Epithelial cell of esophagus (primary cell): ENCODE data around the gene RPL36AL.

Source experiments
- DNase-seq: peaks from one replicate; pipeline ENCODE4 v3.0.0; 2010; ENCODE audit warnings: low read depth
- H3K4me3 ChIP-seq: 2 replicates; pipeline ENCODE4 v1.5.1; 2011; ENCODE audit warnings: mild to moderate bottlenecking, low read length, control low read depth
- CTCF ChIP-seq: IDR thresholded peaks from 2 replicates; pipeline ENCODE4 v1.5.1; 2011; ENCODE audit warnings: low read depth, mild to moderate bottlenecking, low read length, control low read depth, inconsistent platforms; ENCODE audit not compliant: insufficient read depth; ENCODE audit errors: missing control alignments

The RPL36AL gene

DNA sequence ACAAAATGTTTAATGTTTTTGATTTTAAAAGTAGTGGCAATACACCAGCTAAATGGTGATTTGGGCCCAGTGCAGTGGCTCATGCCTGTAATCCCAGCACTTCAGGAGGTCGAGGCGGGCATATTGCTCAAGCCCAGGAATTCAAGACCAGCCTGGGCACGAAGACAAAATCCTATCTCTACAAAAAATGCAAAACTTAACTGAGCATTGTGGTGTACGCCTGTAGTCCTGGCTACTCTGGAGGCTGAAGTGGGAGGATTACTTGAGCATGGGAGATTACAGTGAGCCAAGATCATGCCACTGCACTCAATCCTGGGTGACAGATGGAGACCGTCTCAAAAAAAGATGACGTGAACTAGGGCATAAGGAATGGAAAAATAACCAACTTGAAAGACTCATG, 4.7 kb downstream of the RPL36AL start:
- peak; percentile 73 for DNase-seq
- no peak for TF ChIP-seq CTCF
- H3K4me3 ChIP-seq: no peak overlapping the region

- no peak for TF ChIP-seq CTCF
- no peak for DNase-seq
- no peak overlapping the region for H3K4me3 ChIP-seq
These were observed 6.2 kb downstream of the RPL36AL start for GRCh38 chr14:49614196-49614595.

DNA sequence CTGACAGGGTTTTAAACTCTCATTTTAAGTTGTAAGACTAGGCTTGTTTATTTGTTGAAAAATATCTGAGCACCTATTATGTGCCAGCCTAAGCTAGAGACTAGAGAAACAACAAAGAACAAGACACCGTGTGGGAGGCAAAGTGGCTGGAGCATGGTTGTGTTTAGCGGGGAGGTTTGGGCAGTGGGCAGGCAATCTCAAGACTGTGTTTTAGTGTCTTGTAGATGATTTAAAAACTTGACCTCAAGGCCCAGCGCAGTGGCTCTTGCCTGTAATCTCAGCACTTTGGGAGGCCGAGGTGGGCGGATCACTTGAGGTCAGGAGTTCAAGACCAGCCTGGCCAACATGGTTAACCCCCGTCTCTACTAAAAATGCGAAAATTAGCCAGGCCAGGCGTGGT, 7.8 kb downstream of the RPL36AL start:
- H3K4me3 ChIP-seq: no peak overlapping the region
- DNase-seq: no peak
- no peak for TF ChIP-seq CTCF

DNA sequence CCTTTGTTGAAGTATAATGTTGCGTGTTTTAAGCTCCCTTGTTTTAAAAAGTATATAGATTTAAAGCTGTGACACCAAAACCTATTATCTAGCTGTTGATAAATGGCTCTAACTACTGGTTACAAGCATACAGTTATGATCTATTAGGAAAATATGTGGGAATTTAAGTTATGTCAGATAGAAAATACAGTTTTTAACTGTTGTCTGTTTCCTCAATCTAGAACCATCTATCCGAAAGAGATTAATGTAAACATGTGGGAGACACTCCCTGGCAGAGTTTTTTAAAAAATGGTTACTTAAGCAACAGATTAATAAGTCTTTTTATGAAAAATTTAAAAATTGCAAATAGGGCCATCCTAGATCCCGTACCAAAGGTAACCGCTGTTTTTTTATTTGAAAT, 8.2 kb downstream of the RPL36AL start:
- TF ChIP-seq CTCF: no peak
- no peak for DNase-seq
- no peak overlapping the region for H3K4me3 ChIP-seq

- TF ChIP-seq CTCF: no peak
These were observed 12.8 kb downstream of the RPL36AL start for GRCh38 chr14:49607583-49607982.

DNA sequence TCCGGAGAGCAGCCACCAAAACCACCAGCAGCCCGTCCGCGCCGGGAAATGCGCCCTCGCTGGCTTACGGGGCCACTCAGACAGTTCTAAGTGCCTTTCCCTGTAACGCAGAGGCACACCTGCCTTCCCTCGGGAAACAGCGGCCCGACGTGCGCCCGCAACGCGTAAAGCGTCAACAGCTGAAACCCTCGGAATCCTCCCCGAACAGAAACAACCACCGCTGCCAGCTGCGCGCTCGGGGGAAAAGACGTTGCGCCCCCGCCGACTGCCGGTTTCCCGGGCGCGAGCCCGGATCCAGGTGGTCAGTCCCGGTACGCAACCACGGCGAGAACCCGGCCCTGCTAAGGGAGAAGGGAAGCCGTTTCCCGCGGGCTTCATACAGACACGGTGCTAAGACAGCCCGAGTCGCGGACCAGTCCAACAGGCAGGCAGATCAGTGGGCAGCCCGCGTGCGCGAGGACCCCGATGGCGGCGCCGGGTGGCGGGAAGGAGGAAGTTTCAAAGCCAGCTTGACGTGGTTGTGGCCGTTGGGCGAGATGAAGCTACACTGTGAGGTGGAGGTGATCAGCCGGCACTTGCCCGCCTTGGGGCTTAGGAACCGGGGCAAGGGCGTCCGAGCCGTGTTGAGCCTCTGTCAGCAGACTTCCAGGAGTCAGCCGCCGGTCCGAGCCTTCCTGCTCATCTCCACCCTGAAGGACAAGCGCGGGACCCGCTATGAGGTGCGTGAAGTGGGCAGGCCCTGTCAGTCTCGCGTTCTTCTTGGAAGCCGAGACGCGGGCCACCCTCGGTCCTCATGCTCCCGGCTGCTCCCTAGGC, 21.7 kb downstream of the RPL36AL start, which contains the start of gene LRR1:
LRR1 (plus strand) TSS at position 456 of the 816 bp plus-strand sequence; CDS start at position 537, 81 bp downstream.
- peak within 1 kb of the TSS; percentile 94 for H3K4me3 ChIP-seq
- TF ChIP-seq CTCF: no peak

More at GRCh38 chr14:49607583-49607982, 12.8 kb downstream of the RPL36AL start:
- no peak for DNase-seq
- no peak overlapping the region for H3K4me3 ChIP-seq

GRCh38 chr14:49598189-49598484, 22.3 kb downstream of the RPL36AL start:
- peak overlapping the region; percentile 94 for H3K4me3 ChIP-seq
- TF ChIP-seq CTCF: no peak
- no peak for DNase-seq

More for the DNA sequence above, 21.7 kb downstream of the RPL36AL start, which contains the start of gene LRR1:
- peak; percentile 90 for DNase-seq
